Epidermal melanocyte (primary cell): ENCODE data around the gene NUBP2.
"Not testable (repeated sequence)": the region's sequence is repeated elsewhere in the genome, so short reads cannot be mapped to it uniquely, and the experiment has no call there.

Source experiments
- DNase-seq: peaks from one replicate; pipeline ENCODE4 v3.0.0; 2011; ENCODE audit warnings: low spot score; ENCODE audit not compliant: insufficient read length

The NUBP2 gene

GRCh38 chr16:1784977-1785845, 2.5 kb downstream of the NUBP2 start:
- DNase-seq, result no peak

- no peak for DNase-seq
Measured at GRCh38 chr16:1785846-1786170, 3.0 kb downstream of the NUBP2 start.

GRCh38 chr16:1786242-1787055, 3.7 kb downstream of the NUBP2 start:
- DNase-seq, result no peak

GRCh38 chr16:1787056-1787321, 4.2 kb downstream of the NUBP2 start:
- no peak for DNase-seq

- DNase-seq, result no peak
Measured at GRCh38 chr16:1787322-1788094, 4.7 kb downstream of the NUBP2 start.

GRCh38 chr16:1788095-1788707, 5.4 kb downstream of the NUBP2 start:
- no peak for DNase-seq

GRCh38 chr16:1788708-1789100, 5.9 kb downstream of the NUBP2 start:
- no peak for DNase-seq

GRCh38 chr16:1789643-1790045, 6.9 kb downstream of the NUBP2 start:
- no peak for DNase-seq

GRCh38 chr16:1790261-1790610, 7.5 kb downstream of the NUBP2 start:
- DNase-seq, result no peak

GRCh38 chr16:1790611-1791255, 8.0 kb downstream of the NUBP2 start:
- no peak for DNase-seq

- no peak for DNase-seq
Measured at GRCh38 chr16:1791256-1791942, 8.6 kb downstream of the NUBP2 start.

- no peak for DNase-seq
Measured at GRCh38 chr16:1791943-1792812, 9.4 kb downstream of the NUBP2 start.

- DNase-seq, result no peak
Measured at GRCh38 chr16:1792836-1793577, 10.2 kb downstream of the NUBP2 start.

GRCh38 chr16:1793578-1794220, 10.9 kb downstream of the NUBP2 start, which contains the start of gene IGFALS:
IGFALS (minus strand) TSS chr16:1793705; CDS start chr16:1793652, 53 bp downstream.
- DNase-seq, result no peak

GRCh38 chr16:1794221-1794871, 11.6 kb downstream of the NUBP2 start:
- no peak for DNase-seq

GRCh38 chr16:1794908-1795666, 12.3 kb downstream of the NUBP2 start:
- DNase-seq, result no peak

GRCh38 chr16:1799263-1799662, 16.5 kb downstream of the NUBP2 start:
- not testable (repeated sequence) for DNase-seq
